GM19438 (cell line): ENCODE measurements around the gene CGB1.

Source experiments
- ATAC-seq: cut with Tn5 transposase; IDR thresholded peaks from one replicate; pipeline ENCODE4 v1.9.1; 2021; ENCODE audit warnings: low read depth; ENCODE audit not compliant: unreplicated experiment

Gene CGB1

DNA sequence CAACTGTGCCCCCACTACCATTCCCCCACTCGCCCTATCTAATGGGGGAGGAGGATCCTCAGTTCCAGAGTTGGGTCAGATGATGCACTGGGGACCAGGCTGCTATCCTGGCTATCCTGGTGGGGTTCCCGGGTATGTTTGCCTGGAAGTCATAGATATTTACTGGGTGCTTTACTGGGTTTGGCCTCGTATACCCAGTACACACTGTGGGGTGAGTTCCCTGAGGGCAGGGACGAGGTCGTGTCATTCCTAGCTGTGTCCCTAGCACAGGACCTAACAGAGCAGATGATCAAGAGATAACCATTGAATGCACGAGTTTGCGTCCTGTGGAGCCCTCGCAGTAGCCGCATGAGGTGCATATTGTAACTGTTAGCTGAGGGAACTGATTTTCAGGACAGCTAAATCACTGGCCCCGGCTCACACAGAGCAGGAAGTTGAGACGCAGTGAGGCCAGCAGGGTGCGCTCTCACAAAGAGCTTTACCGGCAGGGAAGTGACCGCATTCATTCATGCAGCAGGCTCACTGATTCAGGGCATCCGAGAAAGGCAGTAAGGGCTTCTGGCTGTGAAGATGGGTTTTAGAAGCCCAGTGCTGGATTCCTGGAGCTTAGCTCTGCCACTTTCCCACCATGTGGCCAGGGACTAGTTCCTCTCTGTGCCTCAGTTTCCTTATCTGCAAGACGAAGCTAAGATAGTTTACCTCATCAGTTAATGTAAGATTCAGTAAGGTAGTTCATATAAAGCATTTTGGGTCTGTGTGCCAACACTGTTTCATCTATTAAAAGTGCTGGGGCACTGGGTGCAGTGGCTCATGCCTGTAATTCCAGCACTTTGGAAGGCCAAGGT lies 37.0 kb downstream of the CGB1 start:
- ATAC-seq, result no peak

GRCh38 chr19:48997972-48998371 lies 38.7 kb downstream of the CGB1 start:
- ATAC-seq, result no peak

DNA sequence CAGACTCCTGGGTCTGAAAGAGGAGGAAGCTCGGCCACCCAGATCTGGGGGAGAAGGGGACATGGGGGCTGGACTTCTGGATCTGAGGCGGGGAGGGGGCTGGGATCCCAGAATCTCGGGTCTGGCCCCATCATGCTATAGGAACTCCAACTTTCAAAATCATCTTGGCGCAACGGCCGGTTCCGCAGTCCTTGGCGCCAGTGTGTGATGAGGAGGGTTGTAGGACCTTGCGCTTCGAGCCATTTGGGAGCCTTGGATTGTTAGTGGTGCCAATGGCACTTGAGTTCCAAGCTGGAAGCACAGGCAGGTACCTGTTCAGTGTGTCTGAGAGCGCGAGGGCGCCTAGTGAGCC lies 42.7 kb downstream of the CGB1 start:
- ATAC-seq, result no peak

- ATAC-seq, result peak; percentile 91
Measured at GRCh38 chr19:48993175-48994034, 43.3 kb downstream of the CGB1 start, which contains the start of the genes GYS1 and RUVBL2. GYS1 (minus strand) TSS chr19:48993309; CDS start chr19:48993112, 197 bp downstream. RUVBL2 (plus strand) TSS chr19:48993887; CDS start chr19:48993912, 25 bp downstream.

DNA sequence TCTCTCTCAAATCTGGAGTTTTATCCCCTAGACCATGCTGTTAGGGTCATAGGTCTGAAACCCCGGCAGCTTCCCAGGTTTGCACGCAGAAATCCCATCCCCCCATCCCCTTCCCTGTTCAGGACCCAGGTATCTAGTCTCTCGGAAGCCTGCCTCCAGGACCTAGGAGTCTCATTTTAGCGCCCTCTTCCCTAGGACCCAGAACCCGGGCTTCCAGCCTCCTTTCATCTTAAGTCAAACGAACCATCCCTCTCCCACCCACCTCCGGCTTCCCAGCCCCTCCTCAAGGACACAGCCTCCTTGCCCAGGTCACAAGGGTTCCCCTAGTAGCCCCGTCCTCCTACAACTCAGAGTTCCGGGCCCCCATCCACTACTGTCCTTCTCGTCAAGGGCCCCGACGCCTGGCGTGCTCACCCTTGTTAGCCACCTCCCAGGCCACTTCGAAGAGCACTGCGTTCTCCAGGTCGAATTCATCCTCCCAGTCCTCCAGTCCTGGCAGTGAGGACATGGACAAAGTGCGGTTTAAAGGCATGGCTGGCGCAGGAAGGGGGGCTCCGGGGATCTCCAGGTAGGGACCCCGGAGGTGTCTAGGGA lies 44.0 kb downstream of the CGB1 start:
- no peak for ATAC-seq

DNA sequence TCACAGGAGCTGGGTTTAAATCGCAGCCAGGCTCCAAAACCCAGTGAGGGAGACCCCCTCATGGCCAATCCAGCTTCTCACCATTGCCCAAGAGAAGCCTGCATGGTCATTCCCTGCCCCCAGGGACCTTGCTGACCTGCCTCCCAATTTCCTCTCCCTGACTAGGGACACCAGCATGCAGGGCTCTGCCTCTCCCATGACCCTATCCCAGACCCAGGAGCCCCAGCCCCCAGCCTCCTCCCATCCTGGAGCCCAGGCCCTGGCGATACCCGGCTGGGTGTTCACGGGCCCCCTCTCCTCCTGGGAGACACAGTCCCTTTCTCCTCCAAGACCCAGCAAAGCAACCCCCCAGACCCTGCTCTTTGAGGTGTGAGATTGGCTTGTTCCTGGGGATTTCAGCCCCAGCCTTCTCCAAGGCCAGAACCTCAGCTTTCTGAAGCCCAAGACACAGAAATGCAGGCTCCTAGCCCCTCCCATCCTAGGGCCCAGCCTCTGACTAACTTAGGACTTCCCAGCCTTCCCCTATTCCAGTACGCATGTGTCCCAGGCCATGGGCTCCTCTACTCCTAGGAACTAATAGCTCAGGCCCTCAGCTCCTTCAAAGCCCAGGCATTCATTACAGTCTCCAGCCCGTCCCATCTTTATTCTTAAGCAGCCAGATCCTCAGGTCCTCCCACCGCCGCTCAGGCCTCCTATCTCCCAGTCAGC lies 44.7 kb downstream of the CGB1 start:
- ATAC-seq, result no peak

GRCh38 chr19:48991011-48991609 lies 45.6 kb downstream of the CGB1 start:
- ATAC-seq, result no peak

GRCh38 chr19:48990400-48990799 lies 46.3 kb downstream of the CGB1 start:
- ATAC-seq, result no peak

DNA sequence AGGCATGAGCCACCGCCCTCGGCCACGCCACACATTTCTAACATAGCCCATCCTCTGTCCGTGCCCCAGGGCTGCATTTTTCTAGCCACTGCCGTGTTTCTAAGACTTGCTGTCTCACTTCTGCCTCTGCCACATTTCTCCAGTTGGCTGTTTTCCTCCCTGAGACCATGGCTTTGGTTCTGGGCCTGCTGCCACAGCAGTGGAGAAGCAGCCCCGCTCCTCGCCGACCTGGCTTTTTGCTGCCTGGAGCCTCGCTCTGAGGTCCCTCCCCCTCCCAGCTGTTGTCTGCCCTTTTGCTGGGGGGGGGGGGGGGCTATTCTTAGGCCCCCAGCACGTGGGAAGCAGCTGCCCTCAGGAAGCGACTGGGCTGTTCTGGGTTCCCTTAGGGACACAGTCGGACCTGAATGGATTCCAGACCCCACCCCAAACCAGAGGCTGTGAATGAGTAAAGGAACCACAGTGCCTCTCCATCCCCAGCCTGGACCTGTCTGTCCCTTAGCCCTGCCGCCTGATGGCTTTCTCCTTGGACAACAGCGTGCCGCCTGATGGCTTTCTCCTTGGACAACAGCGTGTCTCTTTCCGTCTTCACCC lies 46.9 kb downstream of the CGB1 start:
- no peak for ATAC-seq

GRCh38 chr19:48988860-48989259 lies 47.8 kb downstream of the CGB1 start:
- ATAC-seq, result no peak

DNA sequence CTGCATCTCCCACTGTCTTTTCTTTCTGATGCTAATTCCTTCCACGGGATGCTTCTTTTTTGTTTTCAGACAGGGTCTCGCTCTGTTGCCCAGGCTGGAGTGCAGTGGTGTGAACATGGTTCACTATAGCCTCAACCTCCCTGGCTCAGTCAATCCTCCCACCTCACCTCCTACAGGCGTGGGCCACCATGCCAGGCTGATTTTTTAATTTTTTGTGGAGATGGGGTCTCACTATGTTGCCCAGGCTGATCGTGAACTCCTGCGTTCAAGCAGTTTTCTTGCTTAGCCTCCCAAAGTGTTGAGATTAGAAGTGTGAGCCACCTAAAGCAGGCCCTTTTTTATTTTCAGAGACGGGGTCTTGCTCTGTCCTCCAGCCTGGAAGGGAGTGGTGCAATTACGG lies 48.4 kb downstream of the CGB1 start:
- ATAC-seq, result no peak

DNA sequence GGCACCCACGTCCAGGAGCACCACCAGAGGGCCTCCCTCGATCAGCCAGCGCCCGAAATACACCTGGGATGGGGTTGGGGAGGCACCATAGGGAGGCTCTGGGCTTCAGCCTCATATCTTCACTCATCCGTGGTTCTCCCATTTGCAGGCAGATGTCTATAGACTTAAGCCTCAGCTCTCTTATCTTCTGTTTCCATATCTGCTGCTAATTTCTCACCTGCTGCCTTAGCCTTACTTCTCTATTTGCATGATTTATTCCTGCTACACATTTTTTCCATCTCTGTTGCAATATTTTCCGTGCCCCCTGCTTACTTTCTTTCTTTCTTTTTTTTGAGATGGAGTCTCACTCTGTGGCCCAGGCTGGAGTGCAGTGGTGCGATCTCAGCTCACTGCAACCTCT lies 49.4 kb downstream of the CGB1 start:
- no peak for ATAC-seq

DNA sequence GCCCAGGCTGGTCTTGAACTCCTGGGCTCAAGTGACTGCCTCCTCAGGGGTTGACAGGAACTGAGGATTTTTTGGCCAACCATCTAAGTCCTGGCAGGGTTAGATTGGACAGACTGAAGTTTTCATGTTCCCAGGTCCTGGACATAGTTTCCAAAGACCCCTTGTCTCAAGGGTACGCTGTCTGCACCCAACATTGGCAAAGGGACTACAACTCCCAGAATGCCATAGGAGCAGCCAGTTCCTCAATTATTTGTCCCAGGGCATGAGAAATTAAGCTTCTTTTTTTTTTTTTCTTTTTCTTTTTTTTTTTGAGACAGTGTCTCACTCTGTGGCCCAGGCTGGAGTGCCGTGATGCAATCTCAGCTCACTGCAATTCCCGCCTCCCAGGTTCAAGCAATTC lies 50.5 kb downstream of the CGB1 start:
- no peak for ATAC-seq

GRCh38 chr19:48985711-48986110 lies 51.0 kb downstream of the CGB1 start:
- no peak for ATAC-seq
